GM04504 (cell line): ENCODE data around the gene SPATS2.
"Not testable (repeated sequence)": the region's sequence is repeated elsewhere in the genome, so short reads cannot be mapped to it uniquely, and the experiment has no call there.

ENCODE experiments used
- DNase-seq: peaks from one replicate; pipeline ENCODE4 v3.0.0-alpha.2; 2012; ENCODE audit warnings: low read depth

Gene SPATS2

GRCh38 chr12:49410818-49411217 lies 43.6 kb downstream of the SPATS2 start:
- DNase-seq = no peak

- no peak for DNase-seq
Observed at GRCh38 chr12:49413010-49413409, 45.7 kb downstream of the SPATS2 start.

- no peak for DNase-seq
Observed at GRCh38 chr12:49413796-49414195, 46.5 kb downstream of the SPATS2 start.

- DNase-seq = no peak
Observed at GRCh38 chr12:49414364-49414763, 47.1 kb downstream of the SPATS2 start.

DNA sequence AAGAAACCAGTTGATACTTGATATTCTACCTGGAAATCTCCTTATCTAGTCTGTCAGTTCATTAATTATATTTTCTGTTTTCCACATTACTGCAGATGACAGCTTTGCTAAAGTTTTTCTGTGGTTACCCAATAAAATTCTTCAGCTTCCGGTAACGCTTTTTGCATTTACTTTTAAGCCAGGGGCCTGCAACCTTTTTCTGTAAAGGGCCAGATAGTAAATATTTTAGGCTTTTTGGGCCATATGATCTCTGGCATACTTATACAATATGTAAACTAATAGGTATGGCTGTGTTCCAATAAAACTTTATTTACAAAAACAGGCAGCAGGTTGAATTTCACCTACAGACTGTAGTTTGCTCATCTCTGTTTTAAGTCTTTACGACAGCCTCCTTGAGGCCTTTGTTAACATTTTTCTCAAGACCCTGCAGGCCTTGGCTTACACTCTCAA lies 48.3 kb downstream of the SPATS2 start:
- no peak for DNase-seq

DNA sequence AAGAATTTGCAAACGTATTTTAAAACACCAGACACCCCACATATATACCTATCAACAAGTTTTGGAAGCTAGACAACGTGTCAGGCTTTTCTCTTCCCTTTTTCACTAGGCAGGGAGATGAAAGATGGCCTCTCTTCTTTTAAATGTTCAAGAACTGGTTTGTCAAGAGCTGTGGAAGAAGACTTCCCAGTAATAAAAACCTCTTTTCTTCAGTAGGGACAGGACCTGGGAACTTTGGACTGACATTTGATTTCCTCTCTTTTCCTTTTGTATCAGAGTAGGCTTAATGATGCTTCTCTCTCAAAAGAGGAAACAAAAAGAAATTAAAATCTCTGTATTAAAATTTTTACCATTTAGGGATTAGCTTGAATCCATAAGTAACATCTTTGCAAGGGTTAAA lies 49.6 kb downstream of the SPATS2 start:
- DNase-seq = no peak

GRCh38 chr12:49417558-49417957 lies 50.3 kb downstream of the SPATS2 start:
- no peak for DNase-seq

DNA sequence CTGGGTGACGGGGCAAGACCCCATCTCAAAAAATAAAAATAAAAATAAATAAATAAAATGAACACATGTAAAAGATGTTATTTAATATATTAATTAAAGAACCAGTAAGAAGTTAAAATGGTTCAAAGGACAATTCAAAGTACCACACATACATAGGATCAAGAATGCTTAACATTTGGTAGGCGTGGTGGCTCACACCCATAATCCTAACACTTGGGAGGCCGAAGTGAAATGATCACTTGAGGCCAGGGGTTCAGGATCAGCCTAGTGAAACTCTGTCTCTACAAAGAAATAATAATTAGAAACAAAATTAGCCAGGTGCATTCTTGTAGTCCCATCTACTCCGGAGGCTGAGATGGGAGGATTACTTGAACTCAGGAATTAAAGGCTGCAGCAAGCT lies 53.3 kb downstream of the SPATS2 start:
- DNase-seq = no peak

GRCh38 chr12:49422114-49422513 lies 54.9 kb downstream of the SPATS2 start:
- no peak for DNase-seq

- DNase-seq = no peak
Observed at GRCh38 chr12:49428793-49429192, 61.5 kb downstream of the SPATS2 start.

- no peak for DNase-seq
Observed at GRCh38 chr12:49432616-49433015, 65.4 kb downstream of the SPATS2 start.

DNA sequence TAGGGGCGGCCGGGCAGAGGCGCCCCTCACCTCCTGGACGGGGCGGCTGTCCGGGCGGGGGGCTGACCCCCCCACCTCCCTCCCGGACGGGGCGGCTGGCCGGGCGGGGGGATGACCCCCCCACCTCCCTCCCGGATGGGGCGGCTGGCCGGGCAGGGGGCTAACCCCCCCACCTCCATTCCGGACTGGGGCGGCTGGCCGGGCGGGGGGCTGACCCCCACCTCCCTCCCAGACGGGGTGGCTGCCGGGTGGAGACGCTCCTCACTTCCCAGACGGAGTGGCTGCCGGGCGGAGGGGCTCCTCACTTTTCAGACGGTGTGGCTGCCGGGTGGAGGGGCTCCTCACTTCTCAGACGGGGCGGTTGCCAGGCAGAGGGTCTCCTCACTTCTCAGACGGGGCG lies 69.5 kb downstream of the SPATS2 start:
- DNase-seq = not testable (repeated sequence)

GRCh38 chr12:49439042-49439441 lies 71.8 kb downstream of the SPATS2 start:
- DNase-seq = no peak

GRCh38 chr12:49440035-49440434 lies 72.8 kb downstream of the SPATS2 start:
- DNase-seq = no peak

GRCh38 chr12:49442915-49443314 lies 75.7 kb downstream of the SPATS2 start:
- no peak for DNase-seq

GRCh38 chr12:49446571-49446970 lies 79.3 kb downstream of the SPATS2 start:
- DNase-seq = no peak

DNA sequence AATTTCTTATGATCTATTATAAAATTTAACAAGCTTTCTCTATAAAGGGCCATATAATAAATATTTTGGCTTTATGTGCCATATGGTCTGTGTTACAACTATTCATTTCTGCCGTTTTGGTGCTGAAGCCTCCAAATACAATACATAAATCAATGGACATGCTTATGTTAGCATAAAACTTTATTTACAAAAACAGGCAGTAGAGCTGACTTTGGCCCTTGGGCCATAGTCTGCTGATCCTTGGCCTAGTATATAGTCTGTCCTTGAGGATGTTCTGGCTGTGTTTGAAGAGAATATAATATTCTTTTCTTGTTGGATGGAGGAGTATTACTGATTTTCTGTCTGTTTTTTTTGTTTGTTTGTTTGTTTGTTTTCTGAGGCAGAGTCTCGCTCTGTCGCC lies 81.6 kb downstream of the SPATS2 start:
- DNase-seq = no peak

DNA sequence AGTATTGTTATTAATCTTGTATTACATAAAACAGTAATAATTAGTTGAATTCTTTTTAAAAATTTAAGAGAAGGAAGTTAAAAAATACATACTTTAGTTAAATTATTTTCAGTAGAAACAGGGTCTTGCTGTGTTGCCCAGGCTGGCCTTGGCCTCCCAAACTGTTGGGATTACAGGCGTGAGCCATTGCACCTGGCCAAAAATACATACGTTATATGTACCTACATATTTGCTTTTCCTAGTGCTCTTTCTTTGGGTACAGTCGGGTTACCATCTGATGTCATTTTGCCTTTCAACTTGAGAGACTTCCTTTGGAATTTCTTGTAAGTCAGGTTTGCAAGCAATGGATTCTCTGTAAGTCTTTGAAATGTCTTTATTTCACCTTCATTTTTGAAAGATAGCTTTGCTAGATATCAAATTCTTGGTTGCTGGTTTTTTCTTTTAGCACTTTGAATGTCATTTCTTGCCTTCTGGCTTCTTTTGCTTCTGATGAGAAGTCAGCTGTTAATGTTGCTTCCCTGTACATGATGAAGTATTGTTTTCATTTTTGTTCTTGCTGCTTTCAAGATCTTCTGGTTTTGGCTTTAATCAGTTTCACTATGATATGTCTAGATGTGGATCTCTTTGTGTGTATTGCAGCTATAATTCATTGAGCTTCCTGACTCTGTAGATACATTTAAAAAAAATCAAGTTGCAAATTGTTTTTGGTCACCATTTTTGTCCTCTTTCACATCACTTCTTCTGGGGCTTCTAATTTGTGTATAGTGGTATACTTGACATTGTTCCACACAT lies 84.4 kb downstream of the SPATS2 start:
- no peak for DNase-seq

- DNase-seq = no peak
Observed at GRCh38 chr12:49455501-49455900, 88.2 kb downstream of the SPATS2 start.

DNA sequence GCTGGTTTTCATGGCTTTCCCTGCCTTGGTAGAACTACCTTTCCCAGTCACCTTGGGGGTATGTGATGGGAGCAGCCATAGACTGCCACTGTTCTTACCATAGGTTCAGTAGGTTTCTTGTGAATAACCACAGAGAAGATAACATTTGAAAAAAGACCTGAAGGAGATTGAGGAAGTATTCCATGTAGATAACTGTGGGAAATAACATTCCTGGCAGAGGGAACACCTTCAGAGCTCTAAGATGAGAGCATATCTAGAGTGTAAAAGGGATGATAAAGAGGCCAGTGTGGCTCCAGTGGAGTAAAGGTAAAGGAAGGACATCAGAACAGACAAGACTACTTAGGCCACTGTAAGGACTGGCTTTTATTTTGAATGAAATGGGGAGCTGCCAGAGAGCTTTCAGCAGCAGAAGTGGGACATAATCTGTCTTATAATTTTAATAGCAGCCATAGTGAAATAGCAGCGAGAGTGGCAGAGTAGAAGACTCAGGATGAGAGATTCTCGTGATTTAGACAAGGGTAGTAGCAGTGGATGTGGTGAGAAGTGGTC lies 88.9 kb downstream of the SPATS2 start:
- no peak for DNase-seq

DNA sequence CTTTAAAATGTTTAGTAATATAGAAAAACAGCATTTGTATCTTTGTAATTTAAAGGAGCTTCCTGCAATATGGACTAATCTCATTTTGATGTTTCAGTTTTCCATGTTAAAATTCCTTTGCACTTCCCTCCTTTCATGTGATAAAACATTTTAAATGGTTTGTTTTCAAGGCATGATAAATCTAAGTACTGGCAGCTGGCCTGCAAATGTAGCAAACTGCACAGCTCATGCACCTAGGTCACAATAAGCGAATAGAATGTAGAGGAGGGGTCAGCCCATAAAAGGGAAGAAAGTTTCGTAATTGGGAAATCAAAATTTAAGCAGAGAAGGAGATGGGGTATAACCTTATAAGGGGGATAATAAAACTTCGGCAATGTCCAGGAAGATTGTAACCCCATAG lies 91.6 kb downstream of the SPATS2 start:
- DNase-seq = no peak

DNA sequence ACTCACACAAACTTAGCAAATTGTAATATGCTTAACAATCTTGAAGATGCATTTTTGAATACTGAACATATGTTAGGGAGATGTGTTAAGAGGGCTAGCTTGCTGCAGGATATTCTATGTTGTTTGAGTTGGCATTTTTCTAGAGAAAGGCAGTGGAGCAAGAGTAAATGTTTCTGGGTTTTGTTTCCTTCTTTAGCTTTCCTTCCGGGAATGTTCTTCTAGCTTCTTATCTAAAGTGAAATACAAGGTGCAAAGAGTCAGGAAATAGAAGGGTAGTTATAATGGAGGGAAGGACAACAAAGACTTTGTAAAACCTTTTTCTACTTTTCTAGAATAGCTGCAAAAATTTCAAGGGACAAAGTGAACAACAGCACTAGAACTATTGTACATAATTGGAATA lies 94.0 kb downstream of the SPATS2 start:
- no peak for DNase-seq

GRCh38 chr12:49462083-49462744 lies 95.0 kb downstream of the SPATS2 start:
- no peak for DNase-seq
